Panc1 (cell line): ENCODE data around the gene UQCC2. TPM values are rescaled to one million over a fixed set of nuclear protein-coding genes. Genes with fewer than 3 reads are reported as not detected.

Experiments
- ATAC-seq: fragments of 200-7000 bp; cut with Tn5 transposase; 2 replicates; pipeline ENCODE4 v1.9.1; 2020; ENCODE audit warnings: mild to moderate bottlenecking, moderate library complexity
- BruUV-seq: library from RNA; stranded (reverse); fragments of 400-500 nt; replicated peaks from 2 replicates; lab custom pipeline; 2021; lab: Mats Ljungman, UMichigan
- CTCF ChIA-PET: fragments of 300-600 bp; sonication (Branson Sonifier 250); formaldehyde crosslinking; loops from one replicate; lab custom pipeline; 2022; ENCODE audit warnings: antibody characterized with exemption; lab: Charles Lee
- POLR2A ChIA-PET: fragments of 300-600 bp; sonication (Branson Sonifier 250); formaldehyde crosslinking; loops from one replicate; lab custom pipeline; 2022; ENCODE audit warnings: antibody characterized with exemption; lab: Charles Lee
- DNase-seq: peaks from one replicate; pipeline ENCODE4 v3.0.0-alpha.2; 2010; ENCODE audit warnings: low read depth, low spot score
- H3K27ac ChIP-seq: 2 replicates; pipeline ENCODE4 v1.5.1; 2011; ENCODE audit warnings: mild to moderate bottlenecking, low read length, inconsistent platforms
- H3K27me3 ChIP-seq: fragments of 200-500 bp; sonication (Bioruptor generic); 2 replicates; pipeline ENCODE4 v1.6.0; 2014; ENCODE audit warnings: low read length, inconsistent platforms; ENCODE audit not compliant: control insufficient read depth, insufficient read depth
- H3K36me3 ChIP-seq: fragments of 200-500 bp; sonication (Bioruptor generic); 2 replicates; pipeline ENCODE4 v1.5.1; 2014; ENCODE audit warnings: inconsistent platforms, mild to moderate bottlenecking, low read length, moderate library complexity; ENCODE audit not compliant: control insufficient read depth, insufficient read depth
- H3K4me1 ChIP-seq: 2 replicates; pipeline ENCODE4 v1.5.1; 2011; ENCODE audit warnings: inconsistent platforms, mild to moderate bottlenecking, low read length, moderate library complexity; ENCODE audit not compliant: control insufficient read depth, insufficient read depth
- H3K4me3 ChIP-seq, 2 experiments: 2 replicates each; pipeline ENCODE4 v1.5.1; 2011 to 2012; ENCODE audit warnings: low read depth in 2 of 2, low read length in 2 of 2, mild to moderate bottlenecking in 2 of 2, inconsistent platforms in 1 of 2, moderate library complexity in 1 of 2
- H3K9me3 ChIP-seq: fragments of 200-500 bp; sonication (Bioruptor generic); 2 replicates; pipeline ENCODE4 v1.5.1; 2014; ENCODE audit warnings: low read depth, mild to moderate bottlenecking, inconsistent platforms, low read length, moderate library complexity; ENCODE audit not compliant: control insufficient read depth, insufficient read depth
- POLR2AphosphoS5 ChIP-seq: IDR thresholded peaks from 2 replicates; pipeline ENCODE4 v1.6.1; 2012; ENCODE audit warnings: mild to moderate bottlenecking, low read depth, low read length, moderate library complexity
- REST ChIP-seq, 2 experiments: IDR thresholded peaks; 2 replicates each; pipeline ENCODE4 v1.6.1; 2011 to 2012; ENCODE audit warnings: low read depth in 2 of 2, control low read depth in 1 of 2, low read length in 1 of 2, mild to moderate bottlenecking in 1 of 2, moderate library complexity in 1 of 2; ENCODE audit not compliant: insufficient read depth in 1 of 2
- SIN3A ChIP-seq: IDR thresholded peaks from 2 replicates; pipeline ENCODE4 v1.6.1; 2012; ENCODE audit warnings: low read depth, mild to moderate bottlenecking, low read length, moderate library complexity, borderline replicate concordance; ENCODE audit not compliant: insufficient read depth
- TCF7L2 ChIP-seq: IDR thresholded peaks from 2 replicates; pipeline ENCODE4 v1.6.1; 2011; ENCODE audit warnings: mild to moderate bottlenecking, low read depth, low read length, inconsistent platforms
- in situ Hi-C: cut with HindIII; loops from 2 replicates; pipeline ENCODE4 v1.10.0; 2016; ENCODE audit warnings: low sequenced_read_pairs, low pct_unique_long_range_greater_than_20kb
- intact Hi-C: fragments of 100-400 bp; cut with micrococcal nuclease; formaldehyde crosslinking; loops from one replicate; pipeline ENCODE4 v1.10.0; 2022; ENCODE audit not compliant: unreplicated experiment
- total RNA-seq: library from RNA; stranded (reverse); gene quantifications from one replicate; pipeline ENCODE4 v1.2.1, GENCODE V29; 2021; ENCODE audit not compliant: unreplicated experiment
- TF ChIP-seq, protein P1 (sequence below): fragments of 450-650 bp; IDR thresholded peaks from 2 replicates; pipeline ENCODE4 v1.5.1; 2017; ENCODE audit warnings: mild to moderate bottlenecking

Gene UQCC2
- total RNA-seq, 1 experiment from 2014 or later: 135 TPM

- H3K27me3 ChIP-seq: no peaks in the 10 kb centered on the region
- no peak overlapping the region for H3K4me3 ChIP-seq
- BruUV-seq: no TSS peak
- intact Hi-C loops (no loop called here), in situ Hi-C loops (no loop called here)
- ChIA-PET CTCF (interaction anchor here (0.6 to 1.6 kb wide), 2 partner anchors 95 to 130 kb away, joined by 3 read pairs; no protein-coding TSS in a partner anchor), POLR2A (interaction anchor here (1.3 kb wide), 1 partner anchor 11 kb away, joined by 5 read pairs; no protein-coding TSS in a partner anchor)
- DNase-seq (no peak), ATAC-seq (no peak)
- no peaks in the 10 kb centered on the region for H3K9me3 ChIP-seq
- no peak overlapping the region for H3K27ac ChIP-seq
- H3K4me1 ChIP-seq: no peaks in the 10 kb centered on the region
- TF ChIP-seq SIN3A (no peak), POLR2AphosphoS5 (no peak), REST (IDR thresholded peaks at IDR 0.05; ENCODE audit: insufficient read depth in 1 of 2, low read depth in 2 of 2, low read length in 1 of 2) (no peak), TCF7L2 (no peak)
- TF ChIP-seq, protein P1, sequence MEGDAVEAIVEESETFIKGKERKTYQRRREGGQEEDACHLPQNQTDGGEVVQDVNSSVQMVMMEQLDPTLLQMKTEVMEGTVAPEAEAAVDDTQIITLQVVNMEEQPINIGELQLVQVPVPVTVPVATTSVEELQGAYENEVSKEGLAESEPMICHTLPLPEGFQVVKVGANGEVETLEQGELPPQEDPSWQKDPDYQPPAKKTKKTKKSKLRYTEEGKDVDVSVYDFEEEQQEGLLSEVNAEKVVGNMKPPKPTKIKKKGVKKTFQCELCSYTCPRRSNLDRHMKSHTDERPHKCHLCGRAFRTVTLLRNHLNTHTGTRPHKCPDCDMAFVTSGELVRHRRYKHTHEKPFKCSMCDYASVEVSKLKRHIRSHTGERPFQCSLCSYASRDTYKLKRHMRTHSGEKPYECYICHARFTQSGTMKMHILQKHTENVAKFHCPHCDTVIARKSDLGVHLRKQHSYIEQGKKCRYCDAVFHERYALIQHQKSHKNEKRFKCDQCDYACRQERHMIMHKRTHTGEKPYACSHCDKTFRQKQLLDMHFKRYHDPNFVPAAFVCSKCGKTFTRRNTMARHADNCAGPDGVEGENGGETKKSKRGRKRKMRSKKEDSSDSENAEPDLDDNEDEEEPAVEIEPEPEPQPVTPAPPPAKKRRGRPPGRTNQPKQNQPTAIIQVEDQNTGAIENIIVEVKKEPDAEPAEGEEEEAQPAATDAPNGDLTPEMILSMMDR: no peak
- no peaks in the 10 kb centered on the region for H3K36me3 ChIP-seq
Observed at GRCh38 chr6:33682341-33682740, 29.2 kb downstream of the UQCC2 start.

GRCh38 chr6:33679761-33680160 lies 31.7 kb downstream of the UQCC2 start:
- Histone ChIP-seq H3K9me3 (no peaks in the 10 kb centered on the region), H3K27me3 (no peaks in the 10 kb centered on the region), H3K27ac (no peak overlapping the region), H3K4me1 (no peaks in the 10 kb centered on the region), H3K36me3 (no peaks in the 10 kb centered on the region), H3K4me3 (no peak overlapping the region)
- DNase-seq (no peak), ATAC-seq (no peak)
- no peak for TF ChIP-seq POLR2AphosphoS5
- ChIA-PET POLR2A (no interaction called here), CTCF (no interaction called here)
- BruUV-seq: no TSS peak
- intact Hi-C loops: no loop called here
- in situ Hi-C loops: no loop called here

GRCh38 chr6:33678932-33679490 lies 32.5 kb downstream of the UQCC2 start:
- no TSS peak for BruUV-seq
- DNase-seq: no peak
- intact Hi-C loops: no loop called here

More at GRCh38 chr6:33678932-33679490, 32.5 kb downstream of the UQCC2 start:
- TF ChIP-seq TCF7L2: no peak
- TF ChIP-seq REST (IDR thresholded peaks at IDR 0.05; ENCODE audit: insufficient read depth in 1 of 2, low read depth in 2 of 2, low read length in 1 of 2): no peak
- no peak for TF ChIP-seq POLR2AphosphoS5
- no peak for TF ChIP-seq SIN3A
- TF ChIP-seq, protein P1: no peak
- ATAC-seq: no peak
- ChIA-PET POLR2A (no interaction called here), CTCF (no interaction called here)
- Histone ChIP-seq H3K27me3 (no peaks in the 10 kb centered on the region), H3K9me3 (no peaks in the 10 kb centered on the region), H3K36me3 (no peaks in the 10 kb centered on the region), H3K4me1 (no peaks in the 10 kb centered on the region), H3K4me3 (no peak overlapping the region), H3K27ac (no peak overlapping the region)
- in situ Hi-C loops: no loop called here
